ENCODE data around the gene KCNC1. TPM values are rescaled to one million over a fixed set of nuclear protein-coding genes. Genes with fewer than 3 reads are reported as not detected.

KCNC1 gene
- total RNA-seq, 1 donor from 2014 or later, result not detected

DNA sequence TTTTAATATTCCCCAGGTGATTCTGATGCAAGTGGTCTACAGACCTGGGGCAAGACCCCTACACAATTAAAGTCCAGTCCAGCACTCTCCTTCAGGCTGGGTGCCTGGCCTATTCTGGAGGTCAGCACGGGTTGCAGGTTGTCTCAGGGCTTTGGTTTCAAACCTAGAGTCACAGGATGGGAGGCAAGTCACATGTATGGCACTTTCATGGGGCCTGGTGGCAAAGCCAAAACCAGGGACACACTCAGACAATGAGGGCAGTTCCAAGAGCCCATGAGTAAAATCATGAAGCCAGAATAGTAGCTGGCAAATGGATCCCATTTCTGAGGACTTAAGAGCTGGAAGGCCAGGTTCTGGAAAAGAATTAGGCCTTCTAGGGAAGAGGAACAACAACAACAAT, 96.6 kb downstream of the KCNC1 start:
- H3K36me3 Mint-ChIP-seq (ENCODE audit: low read depth), result no peaks in the 10 kb centered on the region
- no peaks in the 10 kb centered on the region for H3K4me1 Mint-ChIP-seq (ENCODE audit: low read depth)
- H3K27me3 Mint-ChIP-seq (ENCODE audit: insufficient read depth), result no peaks in the 10 kb centered on the region
- H3K27ac Mint-ChIP-seq, result no peak overlapping the region
- no peak overlapping the region for H3K4me3 Mint-ChIP-seq
- DNase-seq (ENCODE audit: low spot score), result no peak
- no peaks in the 10 kb centered on the region for H3K9me3 Mint-ChIP-seq
- intact Hi-C loops (cut with micrococcal nuclease), result no loop called here

DNA sequence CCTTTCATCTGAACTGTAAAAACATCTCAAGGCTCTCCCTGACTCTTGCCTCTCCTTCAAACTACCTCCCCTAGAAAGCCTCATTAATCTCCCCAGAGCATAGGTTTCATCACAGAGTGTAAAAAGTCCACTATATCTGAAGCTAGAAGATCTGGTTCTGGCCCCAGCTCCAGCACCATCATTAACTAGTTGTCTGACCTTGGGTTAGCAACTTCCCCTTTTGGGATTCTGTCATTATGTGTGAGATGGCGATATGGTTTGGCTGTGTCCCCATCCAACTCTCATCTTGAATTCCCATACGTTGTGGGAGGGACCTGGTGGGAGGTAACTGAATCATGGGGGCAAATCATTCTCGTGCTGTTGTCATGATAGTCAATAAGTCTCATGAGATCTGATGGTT, 97.3 kb downstream of the KCNC1 start:
- H3K4me1 Mint-ChIP-seq (ENCODE audit: low read depth), result no peaks in the 10 kb centered on the region
- no peaks in the 10 kb centered on the region for H3K27me3 Mint-ChIP-seq (ENCODE audit: insufficient read depth)
- no peak overlapping the region for H3K4me3 Mint-ChIP-seq
- H3K9me3 Mint-ChIP-seq, result no peaks in the 10 kb centered on the region
- intact Hi-C loops (cut with micrococcal nuclease), result no loop called here
- H3K27ac Mint-ChIP-seq, result no peak overlapping the region
- H3K36me3 Mint-ChIP-seq (ENCODE audit: low read depth), result no peaks in the 10 kb centered on the region
- DNase-seq (ENCODE audit: low spot score), result no peak

Other genes with a start within 250 kb of the KCNC1 start
- not detected in 2 replicates for gene USH1C, start 190.4 kb upstream of the KCNC1 start, total RNA-seq
- not detected in 2 replicates for gene OTOG, start 187.5 kb upstream of the KCNC1 start, total RNA-seq
- not detected in 2 replicates for gene MYOD1, start 15.2 kb upstream of the KCNC1 start, total RNA-seq